Measurements from ENCODE around the gene CCDC88C.

The CCDC88C gene

GRCh38 chr14:91366749-91367148 is 50.9 kb downstream of the CCDC88C start:
- no peak for DNase-seq (ENCODE audit: low spot score)

GRCh38 chr14:91365552-91365951 is 52.1 kb downstream of the CCDC88C start:
- no peak for DNase-seq (ENCODE audit: low spot score)

GRCh38 chr14:91364524-91365270 is 52.9 kb downstream of the CCDC88C start:
- no peak for DNase-seq (ENCODE audit: low spot score)

GRCh38 chr14:91363776-91364523 is 53.7 kb downstream of the CCDC88C start:
- DNase-seq (ENCODE audit: low spot score): no peak

GRCh38 chr14:91361233-91361811 is 56.3 kb downstream of the CCDC88C start:
- DNase-seq (ENCODE audit: low spot score): no peak

- no peak for DNase-seq (ENCODE audit: low spot score)
These were observed 57.0 kb downstream of the CCDC88C start for GRCh38 chr14:91360490-91361232.

GRCh38 chr14:91358654-91359220 is 58.9 kb downstream of the CCDC88C start:
- no peak for DNase-seq (ENCODE audit: low spot score)

GRCh38 chr14:91358025-91358319 is 59.6 kb downstream of the CCDC88C start:
- no peak for DNase-seq (ENCODE audit: low spot score)

GRCh38 chr14:91357272-91358024 is 60.2 kb downstream of the CCDC88C start:
- no peak for DNase-seq (ENCODE audit: low spot score)

GRCh38 chr14:91356181-91356763 is 61.3 kb downstream of the CCDC88C start:
- no peak for DNase-seq (ENCODE audit: low spot score)

- no peak for DNase-seq (ENCODE audit: low spot score)
These were observed 62.5 kb downstream of the CCDC88C start for GRCh38 chr14:91354979-91355685.

GRCh38 chr14:91354221-91354916 is 63.3 kb downstream of the CCDC88C start:
- DNase-seq (ENCODE audit: low spot score): no peak

- no peak for DNase-seq (ENCODE audit: low spot score)
These were observed 64.6 kb downstream of the CCDC88C start for GRCh38 chr14:91352728-91353692.

GRCh38 chr14:91352053-91352452 is 65.6 kb downstream of the CCDC88C start:
- no peak for DNase-seq (ENCODE audit: low spot score)

GRCh38 chr14:91351512-91351862 is 66.1 kb downstream of the CCDC88C start:
- no peak for DNase-seq (ENCODE audit: low spot score)

- peak; percentile 60 for DNase-seq (ENCODE audit: low spot score)
These were observed 66.7 kb downstream of the CCDC88C start for GRCh38 chr14:91350813-91351511.

GRCh38 chr14:91350483-91350812 is 67.2 kb downstream of the CCDC88C start:
- DNase-seq (ENCODE audit: low spot score): no peak

GRCh38 chr14:91349481-91350074 is 68.0 kb downstream of the CCDC88C start:
- DNase-seq (ENCODE audit: low spot score): peak; percentile 91
